ENCODE data around the gene TMEM256. TPM values are rescaled to one million over a fixed set of nuclear protein-coding genes. Genes with fewer than 3 reads are reported as not detected.

TMEM256 gene
- total RNA-seq, 4 donors from 2014 or later: 10.0 to 129 (median 85.6) TPM

- WGBS, 2 donors (ENCODE audit: low coverage in 1 of 2): 85% methylated on average over 8 of the region's 8 CpGs; no CpG with 5 or more reads in 1 of the 2 donors
- Histone ChIP-seq H3K27me3 (no peaks in the 10 kb centered on the region), H3K9me3 (no peaks in the 10 kb centered on the region), H3K36me3 (no peaks in the 10 kb centered on the region), H3K4me3 (no peak overlapping the region), H3K4me1 (no peaks in the 10 kb centered on the region), H3K27ac (no peak overlapping the region)
- in situ Hi-C loops (cut with MboI; ENCODE audit: low pct_ligation_motif_present in 1 of 4, low pct_unique_long_range_greater_than_20kb in 1 of 4, low sequenced_read_pairs in 3 of 4) (no loop called here), intact Hi-C loops (cut with DNase I; ENCODE audit: low total_unique reads) (no loop called here)
- no peak for TF ChIP-seq CTCF (IDR thresholded peaks at IDR 0.05)
- TF ChIP-seq POLR2AphosphoS5 (IDR thresholded peaks at IDR 0.05): no peak
- no peak for TF ChIP-seq EP300 (IDR thresholded peaks at IDR 0.05; ENCODE audit: low read depth)
- no peak for TF ChIP-seq POLR2A (IDR thresholded peaks at IDR 0.05)
- no peak for DNase-seq
These were observed 21.9 kb upstream of the TMEM256 start for GRCh38 chr17:7425756-7426155.

GRCh38 chr17:7425316-7425715 is 21.4 kb upstream of the TMEM256 start, which contains the start of gene SPEM2:
Gene SPEM2, plus strand, starts transcription at chr17:7425616. Its CDS starts 73 bp downstream, at chr17:7425689.
- no peak for TF ChIP-seq POLR2AphosphoS5 (IDR thresholded peaks at IDR 0.05)
- TF ChIP-seq CTCF (IDR thresholded peaks at IDR 0.05): no peak
- no peak for TF ChIP-seq EP300 (IDR thresholded peaks at IDR 0.05; ENCODE audit: low read depth)
- TF ChIP-seq POLR2A (IDR thresholded peaks at IDR 0.05): no peak
- Histone ChIP-seq H3K9me3 (no peaks in the 10 kb centered on the region), H3K27ac (no peak within 1 kb of the TSS), H3K27me3 (no peaks in the 10 kb centered on the region), H3K4me3 (no peak within 1 kb of the TSS), H3K4me1 (no peaks in the 10 kb centered on the region), H3K36me3 (no peaks in the 10 kb centered on the region)
- 80% methylated on average over 7 of the region's 7 CpGs; no CpG with 5 or more reads in 1 of the 2 donors for WGBS, 2 donors (ENCODE audit: low coverage in 1 of 2)
- in situ Hi-C loops (cut with MboI; ENCODE audit: low pct_ligation_motif_present in 1 of 4, low pct_unique_long_range_greater_than_20kb in 1 of 4, low sequenced_read_pairs in 3 of 4) (no loop called here), intact Hi-C loops (cut with DNase I; ENCODE audit: low total_unique reads) (no loop called here)
- no peak for DNase-seq

- TF ChIP-seq EP300 (IDR thresholded peaks at IDR 0.05; ENCODE audit: low read depth) (no peak), CTCF (IDR thresholded peaks at IDR 0.05) (no peak), POLR2AphosphoS5 (IDR thresholded peaks at IDR 0.05) (no peak), POLR2A (IDR thresholded peaks at IDR 0.05) (no peak)
- Histone ChIP-seq H3K27ac (no peak overlapping the region), H3K4me3 (no peak overlapping the region), H3K36me3 (no peaks in the 10 kb centered on the region), H3K9me3 (no peaks in the 10 kb centered on the region), H3K4me1 (no peaks in the 10 kb centered on the region), H3K27me3 (no peaks in the 10 kb centered on the region)
- no peak for DNase-seq
- intact Hi-C loops (cut with DNase I; ENCODE audit: low total_unique reads) (no loop called here), in situ Hi-C loops (cut with MboI; ENCODE audit: low pct_ligation_motif_present in 1 of 4, low pct_unique_long_range_greater_than_20kb in 1 of 4, low sequenced_read_pairs in 3 of 4) (no loop called here)
- WGBS, 2 donors (ENCODE audit: low coverage in 1 of 2): 46 to 71% methylated on average over 3 to 4 of the region's 4 CpGs
These were observed 19.8 kb upstream of the TMEM256 start for GRCh38 chr17:7423679-7424078.

- WGBS, 2 donors (ENCODE audit: low coverage in 1 of 2): 98% methylated on average over 12 of the region's 16 CpGs; no CpG with 5 or more reads in 1 of the 2 donors
These were observed 17.3 kb upstream of the TMEM256 start for GRCh38 chr17:7421186-7421585.

More at GRCh38 chr17:7421186-7421585, 17.3 kb upstream of the TMEM256 start:
- Histone ChIP-seq H3K27ac (no peak overlapping the region), H3K27me3 (no peaks in the 10 kb centered on the region), H3K4me3 (no peak overlapping the region), H3K9me3 (no peaks in the 10 kb centered on the region), H3K36me3 (no peaks in the 10 kb centered on the region), H3K4me1 (no peaks in the 10 kb centered on the region)
- intact Hi-C loops (cut with DNase I; ENCODE audit: low total_unique reads): no loop called here
- no peak for TF ChIP-seq CTCF (IDR thresholded peaks at IDR 0.05)
- TF ChIP-seq POLR2AphosphoS5 (IDR thresholded peaks at IDR 0.05): no peak
- in situ Hi-C loops (cut with MboI; ENCODE audit: low pct_ligation_motif_present in 1 of 4, low pct_unique_long_range_greater_than_20kb in 1 of 4, low sequenced_read_pairs in 3 of 4): no loop called here
- no peak for DNase-seq

All from transverse colon (tissue), 4 donors.